HCT116 (cell line): Measurements from ENCODE around the gene PHF21A.

Source experiments
- EZH2 ChIP-seq: fragments of 200-600 bp; sonication (generic); IDR thresholded peaks from 2 replicates; pipeline ENCODE4 v1.6.1; 2017; ENCODE audit warnings: antibody characterized with exemption, mixed run types
- TF ChIP-seq, protein P1 (sequence below), 3 experiments: fragments of 200-600 bp in 1 of 3; sonication (generic) in 1 of 3; IDR thresholded peaks in 2 of 3; conservative IDR thresholded peaks in 1 of 3; 2 replicates each; pipeline ENCODE4 v1.5.1; 2012 to 2017; ENCODE audit warnings: low read depth in 2 of 3, low read length in 2 of 3, antibody characterized with exemption in 1 of 3, borderline replicate concordance in 1 of 3, control low read depth in 1 of 3, mild to moderate bottlenecking in 1 of 3, mixed read lengths in 1 of 3, mixed run types in 1 of 3, moderate library complexity in 1 of 3; ENCODE audit not compliant: insufficient read depth in 1 of 3

DNA sequence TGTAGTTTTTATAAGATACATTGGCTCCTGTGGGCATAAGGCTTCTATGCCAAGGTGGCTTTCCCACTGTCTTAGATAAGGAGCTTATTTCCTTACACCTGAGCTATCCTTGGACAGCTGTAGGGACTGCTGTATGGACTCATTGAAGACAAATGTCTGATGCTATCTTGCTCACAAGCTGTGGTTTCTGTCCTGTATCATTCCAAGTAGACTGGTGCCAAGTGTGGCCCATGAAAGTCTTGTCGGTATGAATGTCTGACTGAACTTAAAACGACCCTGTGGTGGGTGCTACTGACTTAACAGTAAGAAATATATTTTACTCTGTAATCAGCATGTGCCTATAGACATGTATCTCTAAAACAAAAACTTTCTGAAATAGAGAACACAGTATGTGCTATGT lies 153.7 kb downstream of the PHF21A start:
- no peak for TF ChIP-seq EZH2
- TF ChIP-seq, protein P1, sequence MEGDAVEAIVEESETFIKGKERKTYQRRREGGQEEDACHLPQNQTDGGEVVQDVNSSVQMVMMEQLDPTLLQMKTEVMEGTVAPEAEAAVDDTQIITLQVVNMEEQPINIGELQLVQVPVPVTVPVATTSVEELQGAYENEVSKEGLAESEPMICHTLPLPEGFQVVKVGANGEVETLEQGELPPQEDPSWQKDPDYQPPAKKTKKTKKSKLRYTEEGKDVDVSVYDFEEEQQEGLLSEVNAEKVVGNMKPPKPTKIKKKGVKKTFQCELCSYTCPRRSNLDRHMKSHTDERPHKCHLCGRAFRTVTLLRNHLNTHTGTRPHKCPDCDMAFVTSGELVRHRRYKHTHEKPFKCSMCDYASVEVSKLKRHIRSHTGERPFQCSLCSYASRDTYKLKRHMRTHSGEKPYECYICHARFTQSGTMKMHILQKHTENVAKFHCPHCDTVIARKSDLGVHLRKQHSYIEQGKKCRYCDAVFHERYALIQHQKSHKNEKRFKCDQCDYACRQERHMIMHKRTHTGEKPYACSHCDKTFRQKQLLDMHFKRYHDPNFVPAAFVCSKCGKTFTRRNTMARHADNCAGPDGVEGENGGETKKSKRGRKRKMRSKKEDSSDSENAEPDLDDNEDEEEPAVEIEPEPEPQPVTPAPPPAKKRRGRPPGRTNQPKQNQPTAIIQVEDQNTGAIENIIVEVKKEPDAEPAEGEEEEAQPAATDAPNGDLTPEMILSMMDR (IDR thresholded peaks at IDR 0.05 in 2 of 3, conservative IDR thresholded peaks at IDR 0.05 in 1 of 3; ENCODE audit: borderline replicate concordance in 1 of 3, insufficient read depth in 1 of 3, low read depth in 2 of 3, low read length in 2 of 3), result no peak
